Duodenal mucosa (tissue), 2 donors: ENCODE results near the gene IFNAR2.
"Not testable (repeated sequence)": the region's sequence is repeated elsewhere in the genome, so short reads cannot be mapped to it uniquely, and the experiment has no call there.

Experiments used
- H3K27ac ChIP-seq: one replicate; pipeline ENCODE4 v1.7.0; 2013; ENCODE audit warnings: low read depth, low read length
- H3K27me3 ChIP-seq, 2 donors: one replicate each; pipeline ENCODE4 v1.7.0; 2013; ENCODE audit warnings: low read length in 2 of 2, control low read depth in 1 of 2; ENCODE audit not compliant: insufficient read depth in 2 of 2, control insufficient read depth in 1 of 2
- H3K36me3 ChIP-seq, 2 donors: one replicate each; pipeline ENCODE4 v1.7.0; 2013; ENCODE audit warnings: low read length in 2 of 2, control low read depth in 1 of 2; ENCODE audit not compliant: insufficient read depth in 2 of 2, control insufficient read depth in 1 of 2
- H3K4me1 ChIP-seq, 2 donors: one replicate each; pipeline ENCODE4 v1.7.0; 2013; ENCODE audit warnings: low read length in 2 of 2, control low read depth in 1 of 2; ENCODE audit not compliant: insufficient read depth in 2 of 2, control insufficient read depth in 1 of 2
- H3K4me3 ChIP-seq, 2 donors: one replicate each; pipeline ENCODE4 v1.7.0; 2013; ENCODE audit warnings: low read length in 2 of 2, low read depth in 1 of 2
- H3K9ac ChIP-seq, 2 donors: one replicate each; pipeline ENCODE4 v1.7.0; 2013; ENCODE audit warnings: low read length in 2 of 2, low read depth in 1 of 2
- H3K9me3 ChIP-seq, 2 donors: one replicate each; pipeline ENCODE4 v1.7.0; 2013; ENCODE audit warnings: low read length in 2 of 2, control low read depth in 1 of 2; ENCODE audit not compliant: control insufficient read depth in 1 of 2

Gene IFNAR2

GRCh38 chr21:33212159-33212851 lies 17.4 kb upstream of the IFNAR2 start:
- Histone ChIP-seq H3K4me1 (peaks cover 21 to 26% of the 10 kb centered on the region in 2 donors), H3K27ac (no peak overlapping the region), H3K27me3 (no peaks in the 10 kb centered on the region), H3K9ac (peak overlapping the region in 1 of 2 donors; percentile 21), H3K4me3 (peak overlapping the region in 1 of 2 donors; percentile 30), H3K36me3 (no peaks in the 10 kb centered on the region), H3K9me3 (peaks cover 0 to 5% of the 10 kb centered on the region in 2 donors)

- Histone ChIP-seq H3K9me3 (no peaks in the 10 kb centered on the region), H3K4me1 (peaks cover 21 to 26% of the 10 kb centered on the region in 2 donors), H3K4me3 (no peak overlapping the region), H3K9ac (no peak overlapping the region), H3K27ac (no peak overlapping the region), H3K36me3 (no peaks in the 10 kb centered on the region), H3K27me3 (no peaks in the 10 kb centered on the region)
Observed at GRCh38 chr21:33214056-33214455, 15.7 kb upstream of the IFNAR2 start.

GRCh38 chr21:33217138-33217520 lies 12.6 kb upstream of the IFNAR2 start:
- Histone ChIP-seq H3K4me3 (no peak overlapping the region), H3K9me3 (no peaks in the 10 kb centered on the region), H3K36me3 (no peaks in the 10 kb centered on the region), H3K4me1 (peaks cover 12 to 18% of the 10 kb centered on the region in 2 donors), H3K27me3 (no peaks in the 10 kb centered on the region), H3K9ac (no peak overlapping the region), H3K27ac (no peak overlapping the region)

- H3K36me3 ChIP-seq = no peaks in the 10 kb centered on the region
- H3K9ac ChIP-seq = no peak overlapping the region
- no peak overlapping the region for H3K4me3 ChIP-seq
- H3K9me3 ChIP-seq = no peaks in the 10 kb centered on the region
- H3K4me1 ChIP-seq = peaks cover 10 to 13% of the 10 kb centered on the region in 2 donors
- H3K27ac ChIP-seq = no peak overlapping the region
- no peaks in the 10 kb centered on the region for H3K27me3 ChIP-seq
Observed at GRCh38 chr21:33219300-33219699, 10.4 kb upstream of the IFNAR2 start.

GRCh38 chr21:33219954-33220353 lies 9.8 kb upstream of the IFNAR2 start:
- Histone ChIP-seq H3K27ac (no peak overlapping the region), H3K9me3 (no peaks in the 10 kb centered on the region), H3K4me1 (peaks cover 6 to 13% of the 10 kb centered on the region in 2 donors), H3K9ac (no peak overlapping the region), H3K36me3 (no peaks in the 10 kb centered on the region), H3K4me3 (no peak overlapping the region), H3K27me3 (no peaks in the 10 kb centered on the region)

- not testable (repeated sequence) for H3K9ac ChIP-seq, H3K27ac ChIP-seq, H3K9me3 ChIP-seq, H3K4me3 ChIP-seq, H3K27me3 ChIP-seq, H3K36me3 ChIP-seq
- H3K4me1 ChIP-seq = peaks cover 6 to 15% of the 10 kb centered on the region in 2 donors
Observed at GRCh38 chr21:33225376-33225775, 4.4 kb upstream of the IFNAR2 start.

- H3K36me3 ChIP-seq = no peaks in the 10 kb centered on the region
- no peak overlapping the region for H3K4me3 ChIP-seq
- H3K4me1 ChIP-seq = peaks cover 18 to 34% of the 10 kb centered on the region in 2 donors
- no peaks in the 10 kb centered on the region for H3K27me3 ChIP-seq
- no peaks in the 10 kb centered on the region for H3K9me3 ChIP-seq
- no peak overlapping the region for H3K27ac ChIP-seq
- no peak overlapping the region for H3K9ac ChIP-seq
Observed at GRCh38 chr21:33228455-33228854, 1.3 kb upstream of the IFNAR2 start.

GRCh38 chr21:33229099-33229783 lies 497 bp upstream of the IFNAR2 start:
- H3K9ac ChIP-seq = peak overlapping the region; percentile 34 to 54
- H3K9me3 ChIP-seq = no peaks in the 10 kb centered on the region
- no peak overlapping the region for H3K27ac ChIP-seq
- peak overlapping the region; percentile 56 to 66 for H3K4me3 ChIP-seq
- peaks cover 18 to 35% of the 10 kb centered on the region in 2 donors for H3K4me1 ChIP-seq
- H3K27me3 ChIP-seq = no peaks in the 10 kb centered on the region
- no peaks in the 10 kb centered on the region for H3K36me3 ChIP-seq

- H3K4me3 ChIP-seq = peak overlapping the region; percentile 93 to 97
- peak overlapping the region; percentile 87 for H3K27ac ChIP-seq
- H3K9ac ChIP-seq = peak overlapping the region; percentile 84 to 87
- H3K27me3 ChIP-seq = no peaks in the 10 kb centered on the region
- H3K9me3 ChIP-seq = no peaks in the 10 kb centered on the region
- H3K36me3 ChIP-seq = no peaks in the 10 kb centered on the region
- H3K4me1 ChIP-seq = peaks cover 18 to 39% of the 10 kb centered on the region in 2 donors
Observed at GRCh38 chr21:33230545-33231324, 997 bp downstream of the IFNAR2 start.

GRCh38 chr21:33231526-33231925 lies 1.8 kb downstream of the IFNAR2 start:
- Histone ChIP-seq H3K27me3 (no peaks in the 10 kb centered on the region), H3K9me3 (no peaks in the 10 kb centered on the region), H3K9ac (peak overlapping the region in 1 of 2 donors; percentile 87), H3K27ac (no peak overlapping the region), H3K36me3 (no peaks in the 10 kb centered on the region), H3K4me1 (peaks cover 18 to 36% of the 10 kb centered on the region in 2 donors), H3K4me3 (peak overlapping the region; percentile 93 to 97)
